GM21360 (cell line): ENCODE measurements around the gene UNKL.

Source experiments
- ATAC-seq: cut with Tn5 transposase; IDR thresholded peaks from one replicate; pipeline ENCODE4 v1.9.1; 2021; ENCODE audit warnings: mild to moderate bottlenecking, moderate library complexity; ENCODE audit not compliant: unreplicated experiment

UNKL gene

DNA sequence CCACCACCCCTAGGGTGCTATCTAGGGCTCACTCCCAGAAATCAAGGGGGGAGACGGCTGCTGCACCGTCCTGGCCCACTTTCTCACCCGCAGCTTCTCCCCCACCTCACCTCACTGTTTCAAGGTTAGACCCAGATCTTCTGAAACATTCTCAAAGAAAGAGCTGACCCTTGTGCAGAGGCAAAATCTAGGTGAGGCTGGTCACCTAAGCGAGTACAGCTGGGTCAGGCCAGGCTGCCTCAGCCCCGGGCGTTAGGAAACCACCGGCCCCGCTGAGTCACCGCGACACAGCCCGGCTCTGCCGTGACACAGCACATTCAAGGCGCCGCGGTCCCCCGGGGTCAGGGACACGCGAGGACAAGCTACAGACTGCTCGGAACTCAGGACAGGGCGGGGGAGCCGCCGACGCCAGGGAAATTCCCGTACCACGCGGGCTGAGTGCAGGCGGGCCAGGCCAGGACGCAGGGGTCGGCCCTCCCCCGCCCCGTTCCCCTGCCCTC, 35.6 kb downstream of the UNKL start:
- ATAC-seq: no peak

DNA sequence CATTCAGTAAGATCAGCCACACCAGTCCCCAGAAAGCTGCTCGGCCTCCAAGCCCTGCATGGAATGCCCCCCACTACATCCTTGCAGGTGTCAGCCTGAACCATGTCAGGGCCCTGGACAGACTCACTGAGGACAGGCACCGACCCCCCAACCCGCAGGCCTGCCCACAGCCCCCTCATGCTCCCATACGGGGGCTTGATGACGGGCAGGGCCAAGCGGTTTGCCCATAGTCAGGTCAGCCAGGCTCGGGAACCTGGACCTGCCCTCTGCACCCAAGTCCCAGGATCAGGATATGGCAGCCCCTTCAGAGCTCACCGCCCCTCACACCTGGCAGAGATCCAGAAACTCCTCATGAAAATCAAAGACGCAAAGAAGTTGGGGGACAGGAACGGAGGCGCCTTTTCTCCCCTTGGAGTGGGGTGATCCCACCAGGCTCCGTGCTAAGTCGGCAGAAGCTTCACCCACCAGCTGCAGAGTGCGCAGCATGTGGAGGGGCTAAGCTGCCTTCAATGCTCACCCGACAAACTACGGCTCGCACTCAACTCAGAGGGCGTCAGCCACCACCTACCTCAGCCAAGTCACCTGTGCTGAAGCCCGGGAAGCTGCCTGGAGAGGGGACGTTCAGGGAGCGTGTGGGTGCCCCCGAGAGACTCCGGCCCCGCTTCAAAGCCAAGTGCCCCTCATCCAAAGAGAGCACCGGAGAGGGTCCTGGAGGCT, 36.3 kb downstream of the UNKL start:
- ATAC-seq: no peak

DNA sequence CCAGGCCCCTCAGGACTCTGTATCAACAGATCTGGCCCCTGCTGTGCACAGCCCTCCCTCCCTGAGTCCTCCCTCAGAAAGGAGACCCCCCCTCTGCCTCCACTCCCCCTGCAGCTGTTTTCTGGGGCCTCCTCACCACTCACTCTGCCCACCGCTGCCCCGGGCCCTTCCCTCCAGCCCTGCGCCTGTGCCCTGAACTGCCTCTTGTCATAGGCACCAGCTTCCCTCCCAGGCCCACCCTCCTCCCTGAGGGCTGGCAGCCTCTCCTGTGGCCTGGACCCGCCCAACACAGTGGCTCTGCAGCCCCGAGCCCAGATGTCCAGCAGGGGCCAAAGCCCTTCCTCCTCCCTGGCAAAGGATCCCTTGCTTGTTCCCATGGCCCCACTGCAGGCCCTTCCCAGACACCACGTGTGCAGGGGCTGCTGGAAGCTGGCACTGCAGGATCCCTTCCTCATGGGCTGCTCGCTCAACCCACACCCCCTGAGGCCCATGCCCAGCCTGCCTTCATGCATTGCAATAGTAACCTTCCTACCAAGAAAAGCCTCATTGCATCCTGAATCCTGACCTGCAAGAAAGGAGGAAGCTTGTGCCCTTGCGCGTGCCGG, 37.0 kb downstream of the UNKL start:
- ATAC-seq: no peak

DNA sequence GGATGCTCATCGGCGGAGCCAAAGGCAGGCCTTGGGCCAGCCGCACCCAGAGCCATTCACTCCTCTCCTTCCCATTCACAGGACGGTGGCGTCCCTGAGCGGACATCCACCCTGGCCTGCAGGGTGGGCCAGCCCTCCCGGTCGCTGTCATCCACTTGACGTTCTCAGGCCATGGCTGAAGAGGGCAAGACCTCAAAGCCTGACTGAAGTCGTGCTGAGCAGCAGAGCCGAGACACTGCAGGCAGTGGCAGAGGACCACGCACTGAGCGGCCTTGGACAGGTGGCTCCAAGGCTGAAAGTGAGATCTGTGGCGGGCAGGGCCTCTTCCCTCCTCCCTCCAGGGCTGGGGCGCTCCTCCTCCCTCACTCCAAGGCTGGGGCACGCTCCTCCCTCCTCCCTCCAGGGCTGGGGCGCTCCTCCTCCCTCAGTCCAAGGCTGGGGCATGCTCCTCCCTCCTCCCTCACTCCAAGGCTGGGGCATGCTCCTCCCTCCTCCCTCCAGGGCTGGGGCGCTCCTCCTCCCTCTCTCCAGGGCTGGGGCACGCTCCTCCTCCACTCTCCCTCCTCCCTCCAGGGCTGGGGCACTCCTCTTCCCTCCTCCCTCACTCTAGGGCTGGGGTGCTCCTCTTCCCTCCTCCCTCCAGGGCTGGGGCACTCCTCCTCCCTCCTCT, 38.6 kb downstream of the UNKL start:
- ATAC-seq: no peak

DNA sequence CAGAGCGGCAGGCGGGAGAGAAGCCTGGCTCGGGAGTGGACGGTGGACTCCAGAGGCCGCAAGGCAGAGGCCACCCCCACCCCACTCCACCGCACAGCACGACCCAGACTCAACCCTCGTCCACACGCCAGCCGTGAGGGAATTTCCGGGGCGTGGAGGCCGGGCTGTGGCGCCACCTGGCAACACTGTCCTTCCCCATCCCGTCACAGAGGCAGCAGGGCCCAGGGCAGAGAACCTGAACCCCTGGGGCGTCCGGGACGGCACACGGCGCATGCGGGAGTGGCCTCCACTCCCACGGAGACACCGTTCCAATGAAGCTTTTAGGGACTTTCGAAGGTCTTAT, 39.2 kb downstream of the UNKL start:
- no peak for ATAC-seq

DNA sequence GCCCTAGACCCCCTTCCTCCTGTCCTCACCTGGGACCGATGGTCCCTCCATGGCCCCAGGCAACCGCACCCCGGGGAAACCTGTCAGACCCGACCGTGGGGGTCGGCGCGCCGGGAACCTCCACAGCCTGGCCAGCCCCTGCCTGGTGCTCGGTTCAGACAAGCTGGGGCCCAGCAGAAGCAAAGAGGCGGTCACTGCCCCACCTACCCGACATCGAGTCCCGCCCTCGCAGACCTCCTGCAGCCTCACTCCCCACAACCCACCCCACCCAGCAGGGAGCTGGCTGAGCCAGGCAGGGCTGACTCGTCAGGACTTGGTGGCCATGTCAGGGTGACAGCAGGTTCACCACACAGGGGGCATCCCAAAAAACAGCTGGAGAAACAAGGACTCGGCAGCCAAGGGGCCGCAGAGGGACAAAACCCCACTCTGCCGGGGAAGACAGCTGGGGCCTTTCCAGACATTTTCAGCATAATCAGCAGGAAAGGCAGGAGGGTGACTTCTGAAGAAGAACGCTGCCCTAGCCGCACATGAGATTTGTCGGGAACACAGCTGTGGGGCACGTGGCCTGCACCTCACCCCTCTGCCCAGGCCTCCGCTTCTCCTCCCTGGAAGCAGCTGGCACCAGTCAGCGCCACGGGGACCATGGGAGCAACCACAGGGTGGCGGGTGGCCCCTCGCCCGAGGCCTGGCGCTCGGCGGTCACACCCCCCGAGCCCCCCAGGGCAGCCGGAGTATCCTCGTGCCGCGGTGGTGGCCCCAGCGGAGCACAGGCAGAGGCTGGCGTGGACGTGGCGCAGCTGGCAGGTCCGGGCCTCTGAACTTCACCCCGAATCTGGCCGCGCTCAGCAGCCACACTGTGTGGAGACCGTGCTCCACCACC, 39.8 kb downstream of the UNKL start:
- no peak for ATAC-seq

DNA sequence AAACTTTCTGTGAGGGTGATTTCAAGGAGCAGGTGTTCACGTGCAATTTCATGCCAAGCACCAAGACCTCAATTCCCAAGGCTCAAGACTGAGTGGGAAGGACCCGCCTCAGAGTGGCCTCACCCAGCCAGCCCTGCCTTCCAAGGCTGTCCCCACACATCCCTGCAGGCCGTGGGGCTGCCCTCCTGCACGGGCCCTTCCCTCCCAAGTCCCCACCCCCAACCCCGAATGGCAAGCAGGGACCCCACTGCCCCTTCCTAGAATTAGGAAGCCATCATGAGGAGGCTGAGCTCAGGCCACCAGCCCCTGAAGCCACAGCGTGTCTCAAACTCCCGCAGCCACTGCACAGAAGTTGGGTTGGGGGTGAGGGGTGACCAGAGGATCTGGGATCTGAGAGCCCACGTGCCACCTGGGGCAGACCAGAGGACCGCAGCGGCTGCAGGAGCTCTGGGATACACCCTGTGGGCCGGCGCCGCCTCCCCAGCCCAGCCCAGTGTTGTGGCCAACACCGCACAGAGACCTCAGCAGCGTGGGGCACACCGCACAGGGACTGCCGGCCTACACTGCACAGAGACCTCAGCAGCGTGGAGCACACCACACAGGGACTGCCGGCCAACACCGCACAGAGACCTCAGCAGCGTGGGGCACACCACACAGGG, 42.1 kb downstream of the UNKL start:
- ATAC-seq: no peak

DNA sequence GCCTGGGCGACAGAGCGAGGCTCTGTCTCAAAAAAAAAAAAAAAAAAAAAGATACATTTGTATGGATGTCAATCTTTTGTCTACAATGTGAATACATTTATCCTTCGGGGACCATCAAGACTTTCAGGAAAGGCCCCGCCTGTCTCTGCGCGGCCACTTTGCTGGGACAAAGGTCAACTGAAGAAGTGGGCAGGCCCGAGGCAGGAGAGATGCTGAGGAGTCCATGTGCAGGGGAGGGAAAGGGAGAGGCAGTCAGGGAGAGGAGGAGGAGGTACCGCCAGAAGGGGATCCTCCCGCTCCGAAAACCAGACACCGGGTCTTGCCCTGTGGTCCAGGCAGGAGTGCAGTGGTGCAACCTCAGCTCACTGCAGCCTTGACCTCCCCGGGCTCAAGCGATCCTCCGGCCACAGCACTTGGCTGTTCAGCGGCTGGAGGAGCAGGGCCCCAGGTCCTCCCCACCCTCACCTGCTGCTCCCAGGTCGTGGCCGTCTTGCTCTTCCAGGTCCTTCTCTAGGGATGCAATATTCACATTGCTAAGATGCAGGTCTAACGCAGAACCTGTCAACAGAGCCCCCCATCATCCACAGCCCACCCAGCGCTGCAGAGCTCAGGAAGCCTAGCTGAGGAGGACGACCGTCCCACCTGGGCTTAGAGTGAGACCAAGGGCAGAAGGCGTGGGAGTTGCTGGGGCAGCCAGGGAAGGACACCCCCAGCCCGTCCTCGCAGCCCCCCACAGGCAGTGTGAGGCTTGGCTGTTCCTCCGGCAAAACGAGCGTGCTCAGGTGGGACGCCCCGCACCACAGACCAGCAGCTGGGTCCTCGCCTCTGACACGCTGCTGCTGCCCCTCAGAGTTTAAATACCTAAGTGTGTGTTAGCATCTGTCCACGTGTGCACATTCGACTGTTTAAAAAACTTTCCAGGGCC, 43.2 kb downstream of the UNKL start:
- no peak for ATAC-seq

DNA sequence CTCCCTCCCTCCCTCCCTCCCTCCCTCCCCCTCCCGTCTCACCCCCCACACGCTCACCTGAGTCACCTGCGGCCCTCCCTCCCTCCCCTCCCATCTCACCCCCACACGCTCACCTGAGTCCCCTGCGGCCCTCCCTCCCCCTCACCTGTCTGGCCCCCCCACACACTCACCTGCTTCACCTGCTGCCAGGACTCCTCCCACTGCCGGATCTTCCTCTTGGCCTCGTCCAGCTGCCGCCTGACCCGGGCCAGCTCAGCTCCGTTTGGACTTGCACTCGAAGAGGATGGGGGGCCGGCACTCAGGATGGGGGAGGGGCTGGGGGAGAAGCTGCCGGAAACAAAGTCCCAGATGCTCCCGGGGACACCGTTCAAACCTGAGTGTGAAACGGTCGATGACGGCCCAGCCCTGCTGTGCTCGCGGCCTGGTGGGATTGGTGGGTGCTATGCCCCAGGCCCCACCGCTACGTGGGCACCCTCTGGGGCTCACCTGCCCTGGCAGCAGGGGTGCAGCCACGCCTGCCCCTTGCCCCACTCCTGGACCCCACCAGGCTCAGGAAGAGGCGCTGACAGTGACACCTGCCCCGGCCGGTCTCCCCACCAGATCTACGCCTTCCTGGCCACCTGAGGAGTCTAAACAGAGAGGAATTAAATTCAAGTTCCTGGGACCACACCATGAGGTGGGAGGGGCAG, 46.9 kb downstream of the UNKL start:
- no peak for ATAC-seq

DNA sequence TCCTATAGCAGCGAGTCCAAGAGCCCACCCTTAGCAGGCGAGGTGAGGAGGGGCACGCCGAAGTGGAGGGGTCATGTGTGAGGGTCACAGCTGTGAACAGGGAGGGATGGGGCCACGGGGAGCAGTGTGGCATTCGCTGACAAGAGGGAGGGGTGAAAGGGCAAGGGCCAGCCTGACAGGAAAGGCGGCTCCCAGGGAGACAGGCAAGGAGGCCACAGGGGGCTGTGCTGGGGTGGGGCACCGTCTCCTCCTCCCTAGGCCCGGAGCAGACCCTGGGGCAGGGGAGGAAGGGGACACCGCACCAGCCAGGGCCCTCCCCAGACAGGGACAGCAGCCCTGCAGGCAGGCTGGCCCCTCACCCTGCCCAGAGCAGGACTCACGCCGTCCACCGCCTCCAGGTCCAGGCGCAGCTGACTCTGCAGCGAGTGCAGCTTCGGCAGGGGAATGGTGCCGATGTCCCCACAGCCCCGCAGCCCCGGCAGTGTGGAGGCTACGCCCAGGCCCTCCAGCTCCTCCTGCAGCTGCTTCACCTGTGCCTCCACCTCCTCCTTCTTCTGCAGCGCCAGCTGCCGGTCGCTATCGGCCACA, 47.7 kb downstream of the UNKL start:
- no peak for ATAC-seq

DNA sequence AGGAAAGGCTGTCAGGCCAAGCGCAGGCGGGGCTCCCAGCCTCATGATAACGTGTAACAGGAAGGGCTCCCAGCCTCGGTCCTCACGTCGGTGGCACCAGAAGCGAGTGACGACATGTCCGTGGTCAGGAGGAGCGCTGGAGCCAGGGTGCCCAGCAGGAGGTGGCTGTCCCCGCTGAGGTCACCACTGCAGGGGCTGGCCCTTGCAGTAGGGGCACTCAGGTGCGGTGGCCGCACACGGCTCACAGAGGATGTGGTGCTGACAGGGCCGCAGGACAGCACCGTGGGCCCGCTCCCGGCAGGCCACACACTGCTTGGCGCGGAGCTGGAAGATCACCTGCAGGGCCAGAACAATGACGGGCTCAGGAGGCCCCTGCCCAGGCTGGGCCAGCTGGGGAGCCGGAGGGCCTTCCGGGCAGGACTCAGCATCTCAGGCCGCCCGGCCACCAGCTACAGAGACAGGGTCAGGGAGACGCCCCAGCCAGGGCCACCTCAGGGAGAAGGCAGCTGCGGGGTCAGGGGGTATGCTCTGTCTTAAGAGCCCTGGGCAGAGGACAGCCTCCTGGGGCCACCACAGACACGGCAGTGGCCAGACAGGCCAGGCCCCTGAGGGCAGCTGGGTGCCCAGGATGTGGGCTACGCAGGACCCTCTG, 48.3 kb downstream of the UNKL start:
- ATAC-seq: no peak

DNA sequence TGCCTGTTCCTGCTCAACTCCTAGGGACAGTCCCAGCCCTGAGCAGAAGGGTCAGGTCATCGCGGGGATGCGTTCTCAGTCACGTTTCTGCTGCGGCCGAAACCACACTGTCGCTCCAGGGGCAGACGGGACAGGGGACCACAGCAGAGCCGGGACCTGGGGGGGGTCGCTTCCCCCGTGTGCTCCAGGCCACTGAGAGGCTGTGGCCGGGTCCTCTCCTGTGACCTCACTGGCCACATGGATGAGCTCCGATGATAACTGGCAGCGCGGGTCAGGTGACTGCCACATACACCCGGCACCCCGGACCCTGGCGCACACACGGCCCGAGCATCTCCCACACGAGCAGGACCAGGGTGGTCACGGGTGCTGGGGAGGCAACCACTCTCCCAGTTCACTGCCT, 50.0 kb downstream of the UNKL start:
- ATAC-seq: no peak

DNA sequence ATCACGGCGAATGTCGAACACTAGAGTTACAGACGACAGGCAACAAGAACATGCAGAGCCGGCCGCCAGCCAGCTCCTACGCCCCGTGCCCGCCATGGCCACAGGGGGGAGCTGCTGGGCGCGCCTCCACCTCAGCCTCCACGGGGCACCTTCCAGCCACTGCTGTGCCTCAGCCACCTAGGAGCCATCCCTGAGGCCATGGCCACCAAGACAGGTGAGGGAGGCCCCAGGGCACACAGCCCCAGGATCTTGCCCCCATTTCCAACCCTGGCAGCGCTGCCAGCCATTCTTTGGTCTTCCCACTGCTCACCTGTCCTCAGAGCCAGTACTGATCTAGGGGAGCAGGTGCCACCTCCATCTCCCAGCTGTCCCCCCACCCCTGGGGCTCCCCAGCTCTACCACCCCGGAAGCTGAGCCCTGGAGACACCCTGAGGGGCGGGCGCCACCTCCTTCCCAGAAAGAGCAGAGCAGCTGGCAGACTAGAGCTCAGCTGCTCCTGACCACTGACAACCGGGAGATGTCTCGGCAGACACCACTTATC, 50.9 kb downstream of the UNKL start:
- ATAC-seq: no peak

DNA sequence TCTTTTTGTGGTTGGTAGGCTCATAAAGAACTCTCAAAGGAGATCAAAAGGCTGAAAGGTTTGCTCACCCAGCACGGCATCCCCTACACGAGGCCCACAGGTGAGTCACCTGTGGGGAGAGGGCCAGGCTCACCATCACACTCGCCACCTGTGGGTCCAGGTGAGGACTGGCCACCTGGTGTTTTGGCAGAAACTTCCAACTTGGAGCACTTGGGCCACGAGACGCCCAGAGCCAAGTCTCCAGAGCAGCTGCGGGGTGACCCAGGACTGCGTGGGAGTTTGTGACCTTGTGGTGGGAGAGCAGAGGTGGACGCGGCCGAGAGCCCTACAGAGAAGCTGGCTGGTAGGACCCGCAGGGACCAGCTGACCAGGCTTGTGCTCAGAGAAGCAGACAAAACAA, 51.7 kb downstream of the UNKL start:
- ATAC-seq: no peak

DNA sequence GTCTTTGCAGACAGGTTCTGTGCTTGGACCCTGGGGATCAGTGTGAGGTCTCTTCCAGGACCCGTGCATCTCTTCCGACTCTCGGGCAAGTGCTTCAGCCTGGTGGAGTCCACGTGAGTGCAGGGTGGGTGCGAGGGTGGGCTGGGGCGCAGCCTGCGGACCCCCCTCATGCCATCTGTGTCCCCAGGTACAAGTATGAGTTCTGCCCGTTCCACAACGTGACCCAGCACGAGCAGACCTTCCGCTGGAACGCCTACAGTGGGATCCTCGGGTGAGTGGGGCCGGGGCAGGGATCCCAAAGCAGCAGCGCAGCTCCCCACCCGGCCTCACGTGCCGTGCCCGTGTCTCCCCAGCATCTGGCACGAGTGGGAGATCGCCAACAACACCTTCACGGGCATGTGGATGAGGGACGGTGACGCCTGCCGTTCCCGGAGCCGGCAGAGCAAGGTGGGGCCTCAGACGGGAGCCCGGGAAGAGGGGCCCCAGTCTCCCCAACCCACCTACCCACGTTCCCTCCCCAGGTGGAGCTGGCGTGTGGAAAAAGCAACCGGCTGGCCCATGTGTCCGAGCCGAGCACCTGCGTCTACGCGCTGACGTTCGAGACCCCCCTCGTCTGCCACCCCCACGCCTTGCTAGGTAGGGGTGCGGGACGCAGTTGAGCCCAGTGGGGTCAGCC, 52.7 kb downstream of the UNKL start:
- ATAC-seq: no peak

DNA sequence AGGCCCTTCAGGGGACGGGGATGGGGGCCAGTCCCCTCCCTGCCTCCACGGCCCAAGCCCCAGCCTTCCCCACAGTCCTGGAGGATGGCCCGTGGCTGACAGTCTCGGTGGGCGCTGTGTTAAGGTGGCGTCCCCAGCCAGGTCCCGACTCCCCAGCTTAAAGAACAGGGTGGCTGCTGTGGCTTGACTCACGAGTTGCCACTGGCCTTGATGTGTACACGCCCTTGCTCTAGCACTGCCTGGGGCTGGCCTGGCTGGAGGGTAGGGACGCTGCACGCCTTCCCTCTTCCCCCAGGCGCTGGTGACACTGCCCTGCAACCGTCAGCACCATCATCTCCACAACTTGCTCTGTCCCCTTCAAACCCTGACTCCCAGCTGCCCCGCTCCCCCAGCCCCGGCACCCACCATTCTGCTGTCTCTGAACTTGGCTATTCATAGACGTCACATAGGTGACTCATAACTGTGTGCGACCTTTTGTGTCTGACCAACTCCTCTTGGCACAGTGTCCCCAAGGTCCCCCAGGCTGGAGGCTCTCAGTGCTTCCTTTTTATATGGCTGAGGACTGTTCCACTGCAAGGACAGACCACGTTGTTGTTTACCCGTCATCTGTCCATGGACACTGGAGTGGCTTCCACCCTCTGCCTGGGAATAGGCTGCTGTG, 56.5 kb downstream of the UNKL start:
- no peak for ATAC-seq
